Neural progenitor cell (in vitro differentiated cells): ENCODE results near the gene ADAT1. TPM values are rescaled to one million over a fixed set of nuclear protein-coding genes. Genes with fewer than 3 reads are reported as not detected.

Experiments
- DNase-seq: peaks from one replicate; pipeline ENCODE4 v3.0.0-alpha.2; 2016; ENCODE audit warnings: low spot score
- H2AFZ ChIP-seq: fragments of 200-600 bp; sonication (generic); replicated peaks from 2 replicates; pipeline ENCODE4 v1.6.1; 2016; ENCODE audit warnings: antibody characterized with exemption
- H3F3A ChIP-seq: fragments of 200-600 bp; sonication (generic); 2 replicates; pipeline ENCODE4 v1.6.1; 2016; ENCODE audit warnings: antibody characterized with exemption, low read depth
- H3K27ac ChIP-seq: fragments of 200-600 bp; sonication (generic); 2 replicates; pipeline ENCODE4 v1.5.1; 2016; ENCODE audit warnings: mild to moderate bottlenecking
- H3K27me3 ChIP-seq: fragments of 200-600 bp; sonication (generic); 2 replicates; pipeline ENCODE4 v1.6.1; 2016; ENCODE audit warnings: mild to moderate bottlenecking, moderate library complexity
- H3K36me3 ChIP-seq: fragments of 200-600 bp; sonication (generic); 2 replicates; pipeline ENCODE4 v1.5.1; 2016
- H3K4me1 ChIP-seq: fragments of 200-600 bp; sonication (generic); 2 replicates; pipeline ENCODE4 v1.6.1; 2016; ENCODE audit warnings: mixed run types
- H3K4me2 ChIP-seq: fragments of 200-600 bp; sonication (generic); 2 replicates; pipeline ENCODE4 v1.6.1; 2016
- H3K4me3 ChIP-seq: fragments of 200-600 bp; sonication (generic); 2 replicates; pipeline ENCODE4 v1.5.1; 2016
- H3K79me2 ChIP-seq: fragments of 200-600 bp; sonication (generic); 2 replicates; pipeline ENCODE4 v1.6.1; 2016; ENCODE audit warnings: low read depth
- H3K9ac ChIP-seq: fragments of 200-600 bp; sonication (generic); 2 replicates; pipeline ENCODE4 v1.6.1; 2016
- H3K9me3 ChIP-seq: fragments of 200-600 bp; sonication (generic); 2 replicates; pipeline ENCODE4 v1.5.1; 2016; ENCODE audit warnings: low read depth
- H4K20me1 ChIP-seq: fragments of 200-600 bp; sonication (generic); 2 replicates; pipeline ENCODE4 v1.6.1; 2016; ENCODE audit warnings: low read depth
- H3K27ac Mint-ChIP-seq: 3 replicates; pipeline ENCODE4 v1.8.0; 2021; ENCODE audit warnings: mixed read lengths
- H3K27me3 Mint-ChIP-seq: 2 replicates; pipeline ENCODE4 v1.8.0; 2022; ENCODE audit warnings: low read depth, mild to moderate bottlenecking, inconsistent platforms, moderate library complexity, mixed read lengths; ENCODE audit not compliant: insufficient read depth
- H3K36me3 Mint-ChIP-seq: 3 replicates; pipeline ENCODE4 v1.8.0; 2021; ENCODE audit warnings: mixed read lengths
- H3K4me1 Mint-ChIP-seq: 3 replicates; pipeline ENCODE4 v1.8.0; 2021; ENCODE audit warnings: mixed read lengths
- H3K4me3 Mint-ChIP-seq: 3 replicates; pipeline ENCODE4 v1.8.0; 2021; ENCODE audit warnings: mild to moderate bottlenecking, moderate library complexity, mixed read lengths
- H3K9me3 Mint-ChIP-seq: 3 replicates; pipeline ENCODE4 v1.8.0; 2020; ENCODE audit warnings: mixed read lengths
- EZH2 ChIP-seq: fragments of 200-600 bp; sonication (generic); IDR thresholded peaks from 2 replicates; pipeline ENCODE4 v1.6.1; 2017; ENCODE audit warnings: antibody characterized with exemption, mild to moderate bottlenecking, moderate library complexity
- EZH2phosphoT487 ChIP-seq: fragments of 200-600 bp; sonication (generic); IDR thresholded peaks from 2 replicates; pipeline ENCODE4 v1.6.1; 2017; ENCODE audit warnings: antibody characterized with exemption
- total RNA-seq: library from RNA; depleted of rRNA; stranded (reverse); fragments of >200 nt; gene quantifications from 2 replicates; pipeline ENCODE4 v1.2.3, GENCODE V29; 2015; ENCODE audit warnings: low replicate concordance
- TF ChIP-seq, protein P1 (sequence below): fragments of 200-600 bp; sonication (generic); IDR thresholded peaks from 2 replicates; pipeline ENCODE4 v1.5.1; 2017; ENCODE audit warnings: antibody characterized with exemption, mild to moderate bottlenecking

Gene ADAT1
- total RNA-seq, 1 donor from 2014 or later, result 76.6 TPM

GRCh38 chr16:75573955-75574354 is 49.1 kb downstream of the ADAT1 start:
- no peaks in the 10 kb centered on the region for H3K79me2 ChIP-seq
- H3K4me2 ChIP-seq, result no peak overlapping the region
- H3K27ac ChIP-seq, result no peak overlapping the region
- H4K20me1 ChIP-seq, result peaks cover 8% of the 10 kb centered on the region
- H3K4me3 Mint-ChIP-seq, result no peak overlapping the region
- no peaks in the 10 kb centered on the region for H3K27me3 Mint-ChIP-seq
- no peak for TF ChIP-seq EZH2phosphoT487
- TF ChIP-seq EZH2, result no peak
- TF ChIP-seq, protein P1, sequence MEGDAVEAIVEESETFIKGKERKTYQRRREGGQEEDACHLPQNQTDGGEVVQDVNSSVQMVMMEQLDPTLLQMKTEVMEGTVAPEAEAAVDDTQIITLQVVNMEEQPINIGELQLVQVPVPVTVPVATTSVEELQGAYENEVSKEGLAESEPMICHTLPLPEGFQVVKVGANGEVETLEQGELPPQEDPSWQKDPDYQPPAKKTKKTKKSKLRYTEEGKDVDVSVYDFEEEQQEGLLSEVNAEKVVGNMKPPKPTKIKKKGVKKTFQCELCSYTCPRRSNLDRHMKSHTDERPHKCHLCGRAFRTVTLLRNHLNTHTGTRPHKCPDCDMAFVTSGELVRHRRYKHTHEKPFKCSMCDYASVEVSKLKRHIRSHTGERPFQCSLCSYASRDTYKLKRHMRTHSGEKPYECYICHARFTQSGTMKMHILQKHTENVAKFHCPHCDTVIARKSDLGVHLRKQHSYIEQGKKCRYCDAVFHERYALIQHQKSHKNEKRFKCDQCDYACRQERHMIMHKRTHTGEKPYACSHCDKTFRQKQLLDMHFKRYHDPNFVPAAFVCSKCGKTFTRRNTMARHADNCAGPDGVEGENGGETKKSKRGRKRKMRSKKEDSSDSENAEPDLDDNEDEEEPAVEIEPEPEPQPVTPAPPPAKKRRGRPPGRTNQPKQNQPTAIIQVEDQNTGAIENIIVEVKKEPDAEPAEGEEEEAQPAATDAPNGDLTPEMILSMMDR, result no peak
- no peak overlapping the region for H3K27ac Mint-ChIP-seq
- peaks cover 38% of the 10 kb centered on the region for H3K36me3 Mint-ChIP-seq
- no peaks in the 10 kb centered on the region for H3K27me3 ChIP-seq
- H3F3A ChIP-seq, result no peaks in the 10 kb centered on the region
- H3K4me1 ChIP-seq, result no peaks in the 10 kb centered on the region
- DNase-seq, result no peak
- H3K9me3 ChIP-seq, result no peaks in the 10 kb centered on the region
- no peak overlapping the region for H2AFZ ChIP-seq
- no peak overlapping the region for H3K4me3 ChIP-seq
- H3K9ac ChIP-seq, result no peak overlapping the region
- H3K9me3 Mint-ChIP-seq, result no peaks in the 10 kb centered on the region
- peaks cover 4% of the 10 kb centered on the region for H3K4me1 Mint-ChIP-seq
- H3K36me3 ChIP-seq, result peaks cover 10% of the 10 kb centered on the region

DNA sequence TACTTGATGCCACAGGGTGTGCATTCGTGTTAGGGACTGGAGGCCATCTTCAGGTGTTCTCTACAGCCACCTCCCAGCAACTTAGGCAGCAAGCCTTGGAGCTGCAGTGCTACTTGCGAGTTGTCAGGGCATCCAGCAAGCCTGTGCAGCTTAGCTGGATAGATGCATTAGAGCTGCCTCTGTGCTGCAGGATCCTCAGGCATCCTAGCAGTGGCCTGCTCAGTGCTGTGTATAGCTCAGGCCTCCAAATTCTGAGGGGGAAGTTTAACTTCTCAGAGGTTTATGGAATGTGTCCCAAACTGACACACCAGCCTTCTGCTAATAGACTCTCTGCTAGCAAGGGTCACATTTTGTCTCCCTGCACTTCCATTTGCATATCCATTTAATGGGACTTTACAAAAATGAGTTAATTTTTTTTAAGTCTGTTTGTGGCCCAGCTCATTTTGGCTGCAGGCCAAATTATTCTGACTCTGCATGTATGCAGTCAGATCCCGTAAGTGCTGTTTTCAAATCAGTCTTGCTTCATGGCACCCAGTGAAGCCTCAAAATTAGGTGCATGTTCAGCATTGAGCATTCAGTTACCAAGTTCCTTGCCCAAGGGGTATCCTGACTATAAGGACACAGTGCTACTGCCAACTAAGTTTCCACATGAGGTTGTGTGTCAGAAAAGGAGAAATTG is 50.1 kb downstream of the ADAT1 start:
- Histone ChIP-seq H4K20me1 (peaks cover 12% of the 10 kb centered on the region), H3K79me2 (no peaks in the 10 kb centered on the region), H2AFZ (no peak overlapping the region), H3K9ac (no peak overlapping the region), H3K27me3 (no peaks in the 10 kb centered on the region), H3K9me3 (no peaks in the 10 kb centered on the region), H3F3A (no peaks in the 10 kb centered on the region), H3K36me3 (peaks cover 10% of the 10 kb centered on the region), H3K27ac (no peak overlapping the region), H3K4me3 (no peak overlapping the region), H3K4me1 (no peaks in the 10 kb centered on the region), H3K4me2 (no peak overlapping the region)
- Mint-ChIP-seq H3K4me3 (no peak overlapping the region), H3K27me3 (no peaks in the 10 kb centered on the region), H3K4me1 (peaks cover 5% of the 10 kb centered on the region), H3K27ac (no peak overlapping the region), H3K9me3 (no peaks in the 10 kb centered on the region), H3K36me3 (peaks cover 33% of the 10 kb centered on the region)
- no peak for DNase-seq
- TF ChIP-seq, protein P1, result no peak
- TF ChIP-seq EZH2phosphoT487, result no peak
- TF ChIP-seq EZH2, result no peak

GRCh38 chr16:75570396-75571065 is 52.5 kb downstream of the ADAT1 start:
- Mint-ChIP-seq H3K9me3 (no peaks in the 10 kb centered on the region), H3K27me3 (peaks cover 3% of the 10 kb centered on the region), H3K36me3 (peaks cover 34% of the 10 kb centered on the region), H3K4me3 (no peak overlapping the region), H3K27ac (no peak overlapping the region), H3K4me1 (peaks cover 17% of the 10 kb centered on the region)
- Histone ChIP-seq H3K79me2 (peaks cover 17% of the 10 kb centered on the region), H3K27me3 (no peaks in the 10 kb centered on the region), H3K9me3 (no peaks in the 10 kb centered on the region), H3K4me3 (no peak overlapping the region), H2AFZ (no peak overlapping the region), H3K4me2 (no peak overlapping the region), H3K9ac (no peak overlapping the region), H3F3A (no peaks in the 10 kb centered on the region), H3K4me1 (peaks cover 5% of the 10 kb centered on the region), H3K36me3 (no peaks in the 10 kb centered on the region), H4K20me1 (peaks cover 28% of the 10 kb centered on the region), H3K27ac (no peak overlapping the region)
- DNase-seq, result no peak
- TF ChIP-seq EZH2, result no peak

DNA sequence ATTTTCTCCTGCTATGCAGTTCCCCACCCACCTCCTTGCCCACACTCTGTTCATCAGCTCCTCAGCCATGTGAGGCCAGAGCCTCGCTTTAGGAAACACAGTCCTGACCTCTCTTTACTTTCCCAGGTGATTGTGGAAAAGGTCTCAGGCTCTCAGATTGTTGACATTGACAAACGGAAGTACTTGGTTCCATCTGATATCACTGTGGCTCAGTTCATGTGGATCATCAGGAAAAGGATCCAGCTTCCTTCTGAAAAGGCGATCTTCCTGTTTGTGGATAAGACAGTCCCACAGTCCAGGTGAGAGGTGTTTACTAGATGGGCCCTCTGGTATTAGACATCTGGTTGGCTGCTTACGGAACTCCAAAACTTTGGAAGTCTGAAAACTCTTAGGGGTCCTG is 55.2 kb downstream of the ADAT1 start:
- Histone ChIP-seq H3K4me3 (no peak overlapping the region), H4K20me1 (peaks cover 20% of the 10 kb centered on the region), H3K9me3 (no peaks in the 10 kb centered on the region), H3K27ac (no peak overlapping the region), H3F3A (no peaks in the 10 kb centered on the region), H3K36me3 (no peaks in the 10 kb centered on the region), H3K9ac (no peak overlapping the region), H3K4me2 (no peak overlapping the region), H3K27me3 (peaks cover 4% of the 10 kb centered on the region), H3K4me1 (peaks cover 5% of the 10 kb centered on the region), H3K79me2 (peaks cover 17% of the 10 kb centered on the region), H2AFZ (no peak overlapping the region)
- Mint-ChIP-seq H3K4me3 (peak overlapping the region; percentile 98), H3K36me3 (peaks cover 22% of the 10 kb centered on the region), H3K27me3 (peaks cover 4% of the 10 kb centered on the region), H3K9me3 (no peaks in the 10 kb centered on the region), H3K27ac (no peak overlapping the region), H3K4me1 (peaks cover 28% of the 10 kb centered on the region)
- DNase-seq, result no peak
- TF ChIP-seq EZH2phosphoT487, result no peak
- TF ChIP-seq, protein P1, result no peak
- no peak for TF ChIP-seq EZH2
